Measurements from ENCODE around the gene HS3ST2.
"Not testable (repeated sequence)": the region's sequence is repeated elsewhere in the genome, so short reads cannot be mapped to it uniquely, and the experiment has no call there.

The HS3ST2 gene

GRCh38 chr16:22814711-22815105 lies 746 bp downstream of the HS3ST2 start:
- no peak for DNase-seq

- no peak for DNase-seq
These were observed 1.9 kb downstream of the HS3ST2 start for GRCh38 chr16:22815863-22816262.

GRCh38 chr16:22816475-22816874 lies 2.5 kb downstream of the HS3ST2 start:
- DNase-seq = no peak

- DNase-seq = not testable (repeated sequence)
These were observed 4.8 kb downstream of the HS3ST2 start for GRCh38 chr16:22818736-22819135.

GRCh38 chr16:22838681-22839080 lies 24.7 kb downstream of the HS3ST2 start:
- no peak for DNase-seq

GRCh38 chr16:22842031-22842430 lies 28.1 kb downstream of the HS3ST2 start:
- not testable (repeated sequence) for DNase-seq

- no peak for DNase-seq
These were observed 29.2 kb downstream of the HS3ST2 start for GRCh38 chr16:22843122-22843521.

- no peak for DNase-seq
These were observed 29.9 kb downstream of the HS3ST2 start for GRCh38 chr16:22843856-22844255.

GRCh38 chr16:22844416-22844815 lies 30.5 kb downstream of the HS3ST2 start:
- DNase-seq = no peak

- DNase-seq = no peak
These were observed 33.1 kb downstream of the HS3ST2 start for GRCh38 chr16:22847100-22847499.

GRCh38 chr16:22847690-22848089 lies 33.7 kb downstream of the HS3ST2 start:
- no peak for DNase-seq

GRCh38 chr16:22848451-22848850 lies 34.5 kb downstream of the HS3ST2 start:
- DNase-seq = no peak

- no peak for DNase-seq
These were observed 35.6 kb downstream of the HS3ST2 start for GRCh38 chr16:22849517-22849916.

GRCh38 chr16:22855231-22855630 lies 41.3 kb downstream of the HS3ST2 start:
- DNase-seq = no peak

GRCh38 chr16:22857296-22858025 lies 43.5 kb downstream of the HS3ST2 start:
- no peak for DNase-seq

GRCh38 chr16:22859925-22860324 lies 46.0 kb downstream of the HS3ST2 start:
- DNase-seq = no peak

GRCh38 chr16:22861580-22861979 lies 47.6 kb downstream of the HS3ST2 start:
- DNase-seq = no peak

- DNase-seq = no peak
These were observed 48.1 kb downstream of the HS3ST2 start for GRCh38 chr16:22862046-22862445.

- DNase-seq = no peak
These were observed 50.4 kb downstream of the HS3ST2 start for GRCh38 chr16:22864375-22864774.

- DNase-seq = no peak
These were observed 54.7 kb downstream of the HS3ST2 start for GRCh38 chr16:22868593-22869224.

- no peak for DNase-seq
These were observed 57.9 kb downstream of the HS3ST2 start for GRCh38 chr16:22871861-22872260.

- no peak for DNase-seq
These were observed 60.4 kb downstream of the HS3ST2 start for GRCh38 chr16:22874394-22874793.

- no peak for DNase-seq
These were observed 65.0 kb downstream of the HS3ST2 start for GRCh38 chr16:22878955-22879354.

- no peak for DNase-seq
These were observed 65.5 kb downstream of the HS3ST2 start for GRCh38 chr16:22879466-22879865.

GRCh38 chr16:22882981-22883380 lies 69.0 kb downstream of the HS3ST2 start:
- DNase-seq = no peak
